ENCODE results near the gene HSD17B12.
"Not testable (repeated sequence)": the region's sequence is repeated elsewhere in the genome, so short reads cannot be mapped to it uniquely, and the experiment has no call there.

The HSD17B12 gene

GRCh38 chr11:43738600-43739409 lies 58.3 kb downstream of the HSD17B12 start:
- H3K4me3 ChIP-seq (ENCODE audit: low read depth, low read length): no peak overlapping the region

GRCh38 chr11:43746670-43747069 lies 66.1 kb downstream of the HSD17B12 start:
- no peak overlapping the region for H3K4me3 ChIP-seq (ENCODE audit: low read depth, low read length)

DNA sequence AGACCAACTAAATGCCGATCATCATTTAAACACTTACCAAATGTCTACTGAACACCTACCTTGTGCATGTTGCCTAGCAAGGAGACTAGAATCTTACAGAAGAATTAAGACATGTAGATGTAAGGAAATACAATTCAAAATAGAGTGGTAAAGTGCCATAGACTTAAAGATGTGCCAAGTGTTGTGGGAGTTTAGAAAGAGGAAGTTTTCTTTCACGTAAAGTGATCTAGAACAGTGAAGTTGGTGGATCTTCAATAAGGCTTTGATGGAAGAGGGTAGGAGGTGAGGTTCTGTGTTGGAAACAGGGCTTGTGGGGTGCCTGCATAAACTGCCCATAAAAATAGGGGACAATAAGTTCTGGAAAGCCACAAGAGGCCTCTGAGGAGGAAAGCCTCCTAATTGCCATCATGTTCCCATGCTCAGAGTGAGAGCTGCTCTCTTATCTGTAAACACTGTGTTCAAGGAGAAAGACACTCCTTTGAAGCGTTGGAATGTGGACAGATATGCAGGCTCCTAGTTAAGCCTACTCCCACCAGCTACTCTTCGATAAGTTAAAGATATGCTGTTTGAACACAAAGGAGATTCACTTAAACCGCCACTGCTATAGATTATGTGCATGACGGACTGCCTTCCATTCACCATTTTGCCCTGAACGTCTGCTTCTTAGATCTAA lies 66.7 kb downstream of the HSD17B12 start:
- H3K4me3 ChIP-seq (ENCODE audit: low read depth, low read length): no peak overlapping the region

- no peak overlapping the region for H3K4me3 ChIP-seq (ENCODE audit: low read depth, low read length)
Observed at GRCh38 chr11:43748095-43748494, 67.6 kb downstream of the HSD17B12 start.

- H3K4me3 ChIP-seq (ENCODE audit: low read depth, low read length): no peak overlapping the region
Observed at GRCh38 chr11:43751726-43752125, 71.2 kb downstream of the HSD17B12 start.

DNA sequence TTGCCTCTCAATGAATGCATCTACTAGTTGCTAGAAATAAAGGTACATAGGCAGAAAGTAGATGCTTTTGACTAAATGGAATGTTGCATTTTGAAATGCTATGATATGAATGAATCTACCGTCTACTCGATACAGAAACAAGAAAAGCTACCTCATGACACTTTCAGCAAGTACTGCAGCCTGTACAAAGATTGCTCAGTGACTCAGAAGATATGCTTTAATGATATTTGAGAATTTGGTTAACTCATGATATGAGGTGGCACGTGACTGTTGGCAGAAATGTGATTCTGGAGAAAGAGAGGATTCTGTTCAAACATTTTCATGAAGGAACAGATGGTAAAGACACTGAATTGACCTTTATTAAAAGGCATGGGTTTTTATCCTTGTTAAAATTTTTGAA lies 76.0 kb downstream of the HSD17B12 start:
- no peak overlapping the region for H3K4me3 ChIP-seq (ENCODE audit: low read depth, low read length)

DNA sequence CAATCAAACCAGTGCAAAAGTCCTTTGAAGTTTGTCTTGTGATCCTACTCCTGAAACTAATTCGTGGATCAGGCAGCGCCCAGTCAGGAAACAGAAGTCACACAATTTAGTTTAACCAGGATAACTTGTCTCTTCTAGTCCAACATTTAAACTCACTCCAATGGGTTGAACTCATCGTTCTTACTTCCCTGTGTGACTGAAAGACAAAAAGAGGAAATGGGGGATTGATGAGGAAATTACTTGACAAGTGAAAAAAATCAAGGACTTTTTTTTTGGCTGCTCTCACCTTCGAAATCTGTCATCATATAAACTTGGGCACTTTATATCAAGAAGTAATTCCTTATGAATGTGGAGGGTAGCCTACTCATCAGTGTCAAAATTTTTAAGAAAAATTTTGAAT lies 78.4 kb downstream of the HSD17B12 start:
- H3K4me3 ChIP-seq (ENCODE audit: low read depth, low read length): no peak overlapping the region

- no peak overlapping the region for H3K4me3 ChIP-seq (ENCODE audit: low read depth, low read length)
Observed at GRCh38 chr11:43760902-43761301, 80.4 kb downstream of the HSD17B12 start.

DNA sequence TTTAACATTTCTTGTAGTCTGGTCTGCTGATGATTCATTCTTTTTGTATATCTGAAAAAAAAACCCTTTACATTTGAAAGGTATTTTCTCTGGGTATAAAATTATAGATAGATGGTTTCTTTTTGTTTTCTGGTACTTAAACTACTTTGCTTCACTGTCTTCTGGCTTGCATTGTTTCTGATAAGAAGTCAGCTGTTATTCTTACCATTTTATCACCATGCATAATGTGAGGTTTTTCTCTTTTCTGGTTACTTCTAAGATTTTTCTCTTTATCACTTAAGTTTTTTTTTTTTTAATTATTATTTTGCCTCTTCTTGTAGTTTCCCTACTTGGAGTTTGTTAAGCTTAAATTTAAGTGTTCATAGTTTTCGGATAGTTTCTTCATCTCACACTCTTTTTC lies 84.7 kb downstream of the HSD17B12 start:
- no peak overlapping the region for H3K4me3 ChIP-seq (ENCODE audit: low read depth, low read length)

GRCh38 chr11:43768654-43769053 lies 88.1 kb downstream of the HSD17B12 start:
- not testable (repeated sequence) for H3K4me3 ChIP-seq (ENCODE audit: low read depth, low read length)

- H3K4me3 ChIP-seq (ENCODE audit: low read depth, low read length): no peak overlapping the region
Observed at GRCh38 chr11:43770173-43770572, 89.6 kb downstream of the HSD17B12 start.

DNA sequence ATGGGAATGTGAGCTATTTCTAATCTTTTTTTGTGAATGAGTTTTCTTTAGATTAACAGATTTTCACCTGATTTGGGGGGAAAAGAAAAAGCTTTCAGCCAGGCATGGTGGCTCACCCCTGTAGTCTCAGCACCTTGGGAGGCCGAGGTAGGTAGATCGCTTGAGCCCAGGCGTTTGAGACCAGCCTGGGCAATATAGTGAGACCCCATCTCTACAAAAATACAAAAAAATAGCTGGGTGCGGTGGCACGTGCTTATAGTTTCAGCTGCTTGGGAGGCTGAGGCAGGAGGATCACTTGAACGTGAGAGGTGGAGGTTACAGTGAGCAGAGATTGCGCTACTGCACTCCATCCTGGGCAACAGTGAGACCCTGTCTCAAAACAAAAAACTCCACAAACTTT lies 92.2 kb downstream of the HSD17B12 start:
- no peak overlapping the region for H3K4me3 ChIP-seq (ENCODE audit: low read depth, low read length)

- H3K4me3 ChIP-seq (ENCODE audit: low read depth, low read length): no peak overlapping the region
Observed at GRCh38 chr11:43774786-43775185, 94.2 kb downstream of the HSD17B12 start.

DNA sequence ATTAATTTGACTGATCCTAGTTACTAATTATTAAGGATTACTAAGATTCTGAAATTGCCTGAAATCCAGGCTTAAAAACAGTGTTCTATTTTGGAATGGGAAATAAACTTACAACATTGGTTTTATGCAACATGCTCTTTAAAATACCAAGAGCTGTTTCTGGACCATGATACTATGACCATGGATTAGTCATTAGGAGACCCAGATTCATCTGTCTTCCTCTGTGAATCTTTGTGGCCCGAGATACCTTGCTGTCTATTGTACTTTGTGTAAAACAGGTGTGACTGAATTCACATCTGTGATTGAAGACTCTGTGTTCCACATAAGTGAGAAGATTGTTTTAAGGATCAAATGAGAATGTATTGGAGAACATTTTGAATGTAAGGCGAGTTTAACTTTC lies 98.8 kb downstream of the HSD17B12 start:
- no peak overlapping the region for H3K4me3 ChIP-seq (ENCODE audit: low read depth, low read length)

DNA sequence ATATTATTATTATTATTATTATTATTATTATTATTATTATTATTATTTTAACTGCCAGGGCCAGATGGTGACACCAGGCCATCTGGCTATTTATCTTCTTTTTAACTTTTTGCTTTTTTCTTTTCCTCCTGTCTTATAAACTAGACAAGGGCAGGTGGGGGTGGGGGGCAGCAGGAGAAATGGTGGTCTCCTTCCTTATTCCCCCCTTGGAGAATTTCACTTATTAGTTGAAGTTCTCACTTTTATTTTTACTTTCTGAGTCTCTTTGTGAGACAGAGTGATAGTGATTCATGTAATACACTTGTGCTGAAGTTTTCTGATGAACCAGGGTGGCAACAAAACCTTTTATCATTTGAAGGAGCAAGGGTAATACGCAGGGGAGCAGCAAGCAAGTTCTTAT lies 103.8 kb downstream of the HSD17B12 start:
- H3K4me3 ChIP-seq (ENCODE audit: low read depth, low read length): no peak overlapping the region

- H3K4me3 ChIP-seq (ENCODE audit: low read depth, low read length): no peak overlapping the region
Observed at GRCh38 chr11:43784866-43785265, 104.3 kb downstream of the HSD17B12 start.

GRCh38 chr11:43785318-43785717 lies 104.8 kb downstream of the HSD17B12 start:
- H3K4me3 ChIP-seq (ENCODE audit: low read depth, low read length): no peak overlapping the region

GRCh38 chr11:43786016-43786415 lies 105.5 kb downstream of the HSD17B12 start:
- no peak overlapping the region for H3K4me3 ChIP-seq (ENCODE audit: low read depth, low read length)

- H3K4me3 ChIP-seq (ENCODE audit: low read depth, low read length): no peak overlapping the region
Observed at GRCh38 chr11:43787824-43788223, 107.3 kb downstream of the HSD17B12 start.

DNA sequence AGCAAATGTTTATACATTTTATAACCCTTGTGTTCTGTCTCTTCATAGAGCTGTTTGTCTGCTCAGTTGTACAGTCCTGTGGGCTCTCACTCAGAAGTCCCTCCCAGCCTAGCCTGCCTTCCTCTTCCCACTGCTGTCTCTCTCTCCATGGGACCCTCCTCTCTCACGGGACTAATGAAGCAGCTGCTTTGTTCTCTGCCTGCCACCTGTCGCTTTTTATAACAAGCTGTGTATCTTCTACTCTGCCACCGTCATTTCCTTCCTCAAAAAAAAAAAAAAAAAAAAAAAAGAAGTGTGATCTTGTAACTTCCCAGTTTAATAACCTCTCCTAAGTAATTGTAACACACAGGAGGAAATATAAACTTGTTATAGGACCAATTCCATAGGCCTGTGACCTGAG lies 107.9 kb downstream of the HSD17B12 start:
- no peak overlapping the region for H3K4me3 ChIP-seq (ENCODE audit: low read depth, low read length)

GRCh38 chr11:43789700-43790443 lies 109.3 kb downstream of the HSD17B12 start:
- H3K4me3 ChIP-seq (ENCODE audit: low read depth, low read length): no peak overlapping the region

DNA sequence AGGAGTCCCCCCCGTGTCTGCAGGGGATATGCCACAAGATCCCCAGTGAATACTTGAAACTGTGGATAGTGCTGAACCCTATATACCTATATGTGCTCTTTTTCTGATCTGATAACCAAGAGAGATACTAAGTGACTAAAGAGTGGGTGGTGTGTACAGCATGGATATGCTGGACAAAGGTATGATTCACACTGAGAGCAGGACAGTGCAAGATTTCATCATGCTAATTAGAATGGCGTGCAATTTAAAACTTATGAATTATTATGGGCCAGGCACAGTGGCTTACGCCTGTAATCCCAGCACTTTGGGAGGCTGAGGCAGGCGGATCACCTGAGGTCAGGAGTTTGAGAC lies 109.9 kb downstream of the HSD17B12 start:
- H3K4me3 ChIP-seq (ENCODE audit: low read depth, low read length): no peak overlapping the region
